Measurements from ENCODE around the gene CAPN2.

CAPN2 gene

GRCh38 chr1:223712194-223712849 lies at the start of gene CAPN2:
TSS of gene CAPN2 (plus strand) at chr1:223712539. CDS start at chr1:223712641, 102 bp downstream.
- peak; percentile 65 for DNase-seq (ENCODE audit: low read depth)
- peak within 1 kb of the TSS; percentile 88 for H3K4me3 ChIP-seq (ENCODE audit: low read depth, low read length)
- TF ChIP-seq CTCF (IDR thresholded peaks at IDR 0.05; ENCODE audit: low read depth, low read length, missing control alignments) = peak; percentile 60
- in situ Hi-C loops (cut with HindIII; ENCODE audit: low sequenced_read_pairs) = no loop called here

- no peak for TF ChIP-seq CTCF (IDR thresholded peaks at IDR 0.05; ENCODE audit: low read depth, low read length, missing control alignments)
- DNase-seq (ENCODE audit: low read depth) = no peak
- no peak overlapping the region for H3K4me3 ChIP-seq (ENCODE audit: low read depth, low read length)
- in situ Hi-C loops (cut with HindIII; ENCODE audit: low sequenced_read_pairs) = no loop called here
These were observed 49.4 kb upstream of the CAPN2 start for GRCh38 chr1:223662943-223663342.

- in situ Hi-C loops (cut with HindIII; ENCODE audit: low sequenced_read_pairs) = no loop called here
- no peak overlapping the region for H3K4me3 ChIP-seq (ENCODE audit: low read depth, low read length)
- DNase-seq (ENCODE audit: low read depth) = no peak
- TF ChIP-seq CTCF (IDR thresholded peaks at IDR 0.05; ENCODE audit: low read depth, low read length, missing control alignments) = no peak
These were observed 48.2 kb upstream of the CAPN2 start for GRCh38 chr1:223664106-223664505.

GRCh38 chr1:223665592-223666312 lies 46.6 kb upstream of the CAPN2 start, which contains the start of gene CAPN8:
TSS of gene CAPN8 (minus strand) at chr1:223665701. CDS start at chr1:223665646, 55 bp downstream.
- in situ Hi-C loops (cut with HindIII; ENCODE audit: low sequenced_read_pairs) = no loop called here
- H3K4me3 ChIP-seq (ENCODE audit: low read depth, low read length) = no peak within 1 kb of the TSS
- no peak for TF ChIP-seq CTCF (IDR thresholded peaks at IDR 0.05; ENCODE audit: low read depth, low read length, missing control alignments)
- no peak for DNase-seq (ENCODE audit: low read depth)

- DNase-seq (ENCODE audit: low read depth) = no peak
- TF ChIP-seq CTCF (IDR thresholded peaks at IDR 0.05; ENCODE audit: low read depth, low read length, missing control alignments) = no peak
- in situ Hi-C loops (cut with HindIII; ENCODE audit: low sequenced_read_pairs) = no loop called here
These were observed 44.7 kb upstream of the CAPN2 start for GRCh38 chr1:223667484-223668182.

GRCh38 chr1:223669003-223669795 lies 43.1 kb upstream of the CAPN2 start:
- H3K4me3 ChIP-seq (ENCODE audit: low read depth, low read length) = no peak overlapping the region
- in situ Hi-C loops (cut with HindIII; ENCODE audit: low sequenced_read_pairs) = no loop called here
- no peak for DNase-seq (ENCODE audit: low read depth)
- no peak for TF ChIP-seq CTCF (IDR thresholded peaks at IDR 0.05; ENCODE audit: low read depth, low read length, missing control alignments)

More at GRCh38 chr1:223667484-223668182, 44.7 kb upstream of the CAPN2 start:
- no peak overlapping the region for H3K4me3 ChIP-seq (ENCODE audit: low read depth, low read length)
